Ascending aorta (tissue), 2 donors: ENCODE data around the gene CD34. TPM values are rescaled to one million over a fixed set of nuclear protein-coding genes. Genes with fewer than 3 reads are reported as not detected.

Experiments
- DNase-seq, 2 donors: peaks; one replicate each; pipeline ENCODE4 v3.0.0-alpha.2; 2019; ENCODE audit warnings: low spot score in 2 of 2
- H3K27ac ChIP-seq, 2 donors: fragments of 200-600 bp; sonication (generic); one replicate each; pipeline ENCODE4 v1.5.1; 2016 to 2017; ENCODE audit warnings: mild to moderate bottlenecking in 1 of 2
- H3K27me3 ChIP-seq: fragments of 200-600 bp; sonication (generic); one replicate; pipeline ENCODE4 v1.5.1; 2017
- H3K36me3 ChIP-seq, 2 donors: fragments of 200-600 bp; sonication (generic); one replicate each; pipeline ENCODE4 v1.5.1; 2016
- H3K4me1 ChIP-seq, 2 donors: fragments of 200-600 bp; sonication (generic); one replicate each; pipeline ENCODE4 v1.5.1; 2016 to 2017; ENCODE audit warnings: mild to moderate bottlenecking in 1 of 2
- H3K4me3 ChIP-seq, 2 donors: fragments of 200-600 bp; sonication (generic); one replicate each; pipeline ENCODE4 v1.5.1; 2016 to 2017; ENCODE audit warnings: mild to moderate bottlenecking in 1 of 2
- H3K9me3 ChIP-seq, 2 donors: fragments of 200-600 bp; sonication (generic); one replicate each; pipeline ENCODE4 v1.5.1; 2016
- intact Hi-C: fragments of 100-400 bp; cut with DNase I; formaldehyde crosslinking; loops from one replicate; pipeline ENCODE4 v1.15.1; 2023
- total RNA-seq: library from RNA; depleted of rRNA; stranded (reverse); fragments of >200 nt; gene quantifications from one replicate; pipeline ENCODE4 v1.1.0, GENCODE V29; 2016
- TF ChIP-seq, protein P1 (sequence below), 3 experiments: fragments of 200-600 bp in 2 of 3; fragments of 450-650 bp in 1 of 3; sonication (generic) in 2 of 3; IDR thresholded peaks; one replicate each; pipeline ENCODE4 v1.5.1; 2016 to 2019; ENCODE audit warnings: antibody characterized with exemption in 3 of 3, mild to moderate bottlenecking in 1 of 3, moderate library complexity in 1 of 3

The CD34 gene
- total RNA-seq, 1 donor from 2014 or later = 142 TPM

DNA sequence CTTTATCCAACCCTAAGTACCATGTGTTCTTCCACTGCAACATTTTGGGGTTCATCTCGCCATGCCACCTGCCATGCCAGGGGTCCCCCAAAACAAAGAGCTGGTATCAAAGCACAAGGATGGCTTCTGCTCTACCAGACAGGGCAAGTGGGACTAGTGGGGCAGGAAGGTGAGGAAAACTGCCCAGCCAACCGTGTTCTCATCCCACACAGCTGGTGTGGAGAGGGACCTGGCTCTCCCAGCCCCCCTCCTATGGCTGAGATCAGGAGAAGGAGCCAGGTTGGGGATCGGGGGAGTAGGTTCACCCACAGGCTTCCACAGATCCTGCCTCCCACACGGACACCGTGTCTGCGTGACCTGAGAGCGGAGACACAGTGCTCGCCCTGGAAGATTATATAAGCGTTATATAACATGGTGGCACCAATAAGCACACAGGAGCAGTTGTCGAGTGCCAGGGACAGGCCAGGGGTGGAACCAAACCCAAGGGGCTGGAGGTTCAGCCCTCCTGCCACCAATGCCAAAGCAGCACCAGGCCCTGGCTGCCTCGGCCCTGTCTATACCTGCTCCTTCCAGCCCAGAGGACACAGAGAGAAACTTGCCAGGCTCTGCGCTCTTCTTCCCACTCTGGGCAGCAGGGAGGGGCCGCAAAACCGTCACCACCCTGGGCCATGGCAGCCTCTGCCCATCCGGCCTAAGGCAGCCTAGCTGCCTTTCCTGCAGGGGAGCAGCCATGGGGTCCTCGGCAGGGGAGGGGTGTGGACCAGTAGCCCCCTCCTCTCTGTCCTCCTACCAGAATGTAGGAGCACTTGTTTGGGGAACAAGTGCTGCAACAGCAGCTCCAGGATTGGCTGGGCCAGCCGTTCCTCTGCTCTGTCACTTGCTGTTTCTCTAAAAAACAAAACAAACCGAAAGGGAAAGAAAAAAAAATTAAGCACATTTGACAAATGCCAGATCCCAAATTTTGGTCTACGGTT lies 43.5 kb downstream of the CD34 start:
- TF ChIP-seq, protein P1, sequence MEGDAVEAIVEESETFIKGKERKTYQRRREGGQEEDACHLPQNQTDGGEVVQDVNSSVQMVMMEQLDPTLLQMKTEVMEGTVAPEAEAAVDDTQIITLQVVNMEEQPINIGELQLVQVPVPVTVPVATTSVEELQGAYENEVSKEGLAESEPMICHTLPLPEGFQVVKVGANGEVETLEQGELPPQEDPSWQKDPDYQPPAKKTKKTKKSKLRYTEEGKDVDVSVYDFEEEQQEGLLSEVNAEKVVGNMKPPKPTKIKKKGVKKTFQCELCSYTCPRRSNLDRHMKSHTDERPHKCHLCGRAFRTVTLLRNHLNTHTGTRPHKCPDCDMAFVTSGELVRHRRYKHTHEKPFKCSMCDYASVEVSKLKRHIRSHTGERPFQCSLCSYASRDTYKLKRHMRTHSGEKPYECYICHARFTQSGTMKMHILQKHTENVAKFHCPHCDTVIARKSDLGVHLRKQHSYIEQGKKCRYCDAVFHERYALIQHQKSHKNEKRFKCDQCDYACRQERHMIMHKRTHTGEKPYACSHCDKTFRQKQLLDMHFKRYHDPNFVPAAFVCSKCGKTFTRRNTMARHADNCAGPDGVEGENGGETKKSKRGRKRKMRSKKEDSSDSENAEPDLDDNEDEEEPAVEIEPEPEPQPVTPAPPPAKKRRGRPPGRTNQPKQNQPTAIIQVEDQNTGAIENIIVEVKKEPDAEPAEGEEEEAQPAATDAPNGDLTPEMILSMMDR (IDR thresholded peaks at IDR 0.05) = no peak
- Histone ChIP-seq H3K9me3 (no peaks in the 10 kb centered on the region), H3K4me1 (peaks cover 16 to 35% of the 10 kb centered on the region in 2 donors), H3K36me3 (peaks cover 0 to 7% of the 10 kb centered on the region in 2 donors), H3K4me3 (peak overlapping the region; percentile 86 to 98), H3K27me3 (no peaks in the 10 kb centered on the region), H3K27ac (peak overlapping the region; percentile 88 to 98)
- peak in 1 of 2 donors; percentile 68 for DNase-seq
- intact Hi-C loops = loop anchor here (1.0 to 10.0 kb wide), 4 partner anchors 20 to 375 kb away; partner anchors contain the start of gene PLXNA2

DNA sequence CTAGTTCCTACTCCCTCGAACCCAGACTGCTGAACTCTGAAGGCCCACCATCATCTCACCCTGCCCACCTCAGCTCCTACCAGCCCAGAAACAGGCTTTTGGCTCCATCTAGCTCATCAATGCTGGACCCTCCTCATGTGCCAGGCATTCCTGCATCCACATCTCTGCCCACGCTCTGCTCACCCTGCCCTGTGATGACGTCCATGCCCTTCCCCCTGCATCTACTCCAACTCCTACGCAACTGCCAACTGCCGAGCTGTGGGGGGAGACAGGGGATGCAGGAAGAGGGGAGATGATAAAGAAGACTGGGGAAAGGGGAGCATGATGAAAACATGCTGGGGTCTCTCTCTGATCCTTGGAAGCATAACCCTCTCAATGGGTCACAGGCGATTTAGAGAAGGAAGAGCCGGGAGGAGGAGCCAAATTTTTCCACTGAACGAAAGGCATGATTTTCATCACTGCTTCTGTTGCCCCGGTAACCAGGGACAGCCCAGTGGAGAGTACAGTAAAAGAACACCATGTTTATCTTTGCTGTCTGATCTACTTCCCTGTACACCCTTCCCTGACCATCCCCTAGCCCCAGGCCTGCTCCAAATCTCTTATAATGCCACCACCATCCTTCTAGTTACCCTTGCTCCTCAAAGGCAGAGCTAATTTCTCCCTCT lies 44.3 kb downstream of the CD34 start:
- H3K4me3 ChIP-seq = peak overlapping the region; percentile 86 to 98
- peak overlapping the region; percentile 88 to 98 for H3K27ac ChIP-seq
- TF ChIP-seq, protein P1 (IDR thresholded peaks at IDR 0.05) = no peak
- H3K27me3 ChIP-seq = no peaks in the 10 kb centered on the region
- peaks cover 0 to 9% of the 10 kb centered on the region in 2 donors for H3K36me3 ChIP-seq
- DNase-seq = peak; percentile 47 to 91
- intact Hi-C loops = loop anchor here (1.0 to 10.0 kb wide), 4 partner anchors 19 to 376 kb away; partner anchors contain the start of gene PLXNA2
- H3K4me1 ChIP-seq = peaks cover 21 to 40% of the 10 kb centered on the region in 2 donors
- no peaks in the 10 kb centered on the region for H3K9me3 ChIP-seq

DNA sequence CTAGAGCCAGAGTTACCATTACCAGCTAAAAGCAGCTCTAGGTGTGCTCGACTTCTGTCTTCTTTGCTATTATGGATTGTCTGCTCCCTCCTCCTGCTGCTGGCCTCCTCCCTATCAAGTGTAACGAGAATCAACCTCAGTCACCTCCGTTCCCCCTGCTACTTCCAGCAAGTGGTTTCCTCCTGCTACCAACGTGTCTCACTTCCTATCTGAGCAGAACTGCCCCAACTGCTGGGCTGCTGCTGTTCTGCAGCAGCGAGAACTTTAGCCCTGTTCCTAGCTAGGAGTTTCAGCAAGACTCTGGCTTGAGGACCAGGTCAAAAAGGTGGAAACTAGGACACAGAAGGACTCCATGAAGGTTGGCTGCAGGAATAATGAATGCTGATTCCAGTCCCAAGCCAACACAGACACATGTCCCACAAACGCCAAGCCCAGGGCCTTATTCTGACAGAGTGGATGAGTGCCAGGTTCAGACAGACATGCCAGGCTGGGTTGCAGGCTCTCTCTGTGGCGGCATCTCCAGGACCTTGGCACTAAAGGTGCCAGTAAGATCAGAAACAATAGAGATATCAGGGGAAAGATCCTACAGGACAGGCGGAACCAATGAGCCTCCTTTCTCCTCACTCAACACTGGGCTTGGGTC lies 46.9 kb downstream of the CD34 start:
- intact Hi-C loops = loop anchor here (10.0 kb wide), 1 partner anchor 49 kb away; no protein-coding TSS in a partner anchor
- Histone ChIP-seq H3K9me3 (no peaks in the 10 kb centered on the region), H3K27ac (peak overlapping the region; percentile 88 to 98), H3K4me3 (no peak overlapping the region), H3K4me1 (peaks cover 21 to 45% of the 10 kb centered on the region in 2 donors), H3K36me3 (peaks cover 0 to 11% of the 10 kb centered on the region in 2 donors), H3K27me3 (no peaks in the 10 kb centered on the region)
- TF ChIP-seq, protein P1 (IDR thresholded peaks at IDR 0.05) = no peak
- DNase-seq = peak in 1 of 2 donors; percentile 63

DNA sequence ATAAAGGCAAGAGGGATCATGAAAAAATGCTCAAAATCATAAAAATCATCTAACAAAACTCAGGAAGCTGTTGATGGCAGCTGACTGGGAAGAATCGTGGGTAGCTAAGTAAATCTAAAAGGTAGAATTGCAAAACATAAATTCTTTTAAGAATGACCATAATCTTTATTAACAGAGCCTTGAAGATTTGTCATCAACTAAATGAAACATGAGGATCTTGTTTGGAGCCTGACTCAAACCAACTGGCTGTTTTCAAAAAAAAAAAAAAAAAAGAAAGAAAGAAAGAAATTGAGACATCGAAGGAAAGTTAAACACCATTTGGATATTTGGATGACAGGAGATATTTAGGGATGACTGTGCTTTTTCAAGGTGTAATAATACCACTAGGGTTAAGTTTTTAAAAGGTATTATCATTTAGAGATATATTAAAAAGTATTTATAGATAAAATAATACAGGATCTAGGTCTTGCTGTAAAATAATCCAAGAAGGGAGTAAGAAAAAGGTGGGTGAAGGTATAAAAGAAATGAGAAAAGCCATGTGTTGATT lies 48.6 kb downstream of the CD34 start:
- Histone ChIP-seq H3K9me3 (no peaks in the 10 kb centered on the region), H3K4me3 (no peak overlapping the region), H3K27me3 (no peaks in the 10 kb centered on the region), H3K4me1 (peaks cover 22 to 48% of the 10 kb centered on the region in 2 donors), H3K36me3 (peaks cover 0 to 13% of the 10 kb centered on the region in 2 donors), H3K27ac (peak overlapping the region; percentile 26 to 55)
- DNase-seq = no peak
- intact Hi-C loops = loop anchor here (10.0 kb wide), 1 partner anchor 48 kb away; no protein-coding TSS in a partner anchor
- TF ChIP-seq, protein P1 (IDR thresholded peaks at IDR 0.05) = no peak
